Liver (tissue), 9 donors: ENCODE results near the gene RGS9BP. TPM values are rescaled to one million over a fixed set of nuclear protein-coding genes. Genes with fewer than 3 reads are reported as not detected.
A peak's percentile ranks its signal among the peaks of the same experiment; 100 is the strongest.

Experiments used
- DNase-seq: peaks from one replicate; pipeline ENCODE4 v3.0.0-alpha.2; 2017; ENCODE audit warnings: low spot score
- H3K27ac ChIP-seq, 2 donors: one replicate each; pipeline ENCODE4 v1.7.0; 2013; ENCODE audit warnings: inconsistent platforms in 2 of 2, low read length in 2 of 2, control low read depth in 1 of 2, low read depth in 1 of 2, mild to moderate bottlenecking in 1 of 2
- H3K27me3 ChIP-seq, 4 donors: one replicate each; pipeline versions ENCODE4 v1.6.1 to v1.7.0; 2013; ENCODE audit warnings: low read length in 3 of 4, inconsistent platforms in 1 of 4, mild to moderate bottlenecking in 1 of 4, moderate library complexity in 1 of 4; ENCODE audit not compliant: control insufficient read depth in 4 of 4, insufficient read depth in 4 of 4
- H3K36me3 ChIP-seq, 4 donors: one replicate each; pipeline versions ENCODE4 v1.6.1 to v1.7.0; 2013; ENCODE audit warnings: low read length in 3 of 4, mild to moderate bottlenecking in 3 of 4, low read depth in 1 of 4, moderate library complexity in 1 of 4; ENCODE audit not compliant: control insufficient read depth in 4 of 4, insufficient read depth in 3 of 4
- H3K4me1 ChIP-seq, 4 donors: one replicate each; pipeline versions ENCODE4 v1.6.1 to v1.7.0; 2013; ENCODE audit warnings: low read length in 3 of 4, mild to moderate bottlenecking in 3 of 4, moderate library complexity in 1 of 4; ENCODE audit not compliant: control insufficient read depth in 4 of 4, insufficient read depth in 4 of 4
- H3K4me3 ChIP-seq, 3 donors: one replicate each; pipeline versions ENCODE4 v1.6.1 to v1.7.0; 2013; ENCODE audit warnings: low read length in 3 of 3, control low read depth in 1 of 3, low read depth in 1 of 3, mild to moderate bottlenecking in 1 of 3
- H3K9ac ChIP-seq, 2 donors: one replicate each; pipeline ENCODE4 v1.7.0; 2013; ENCODE audit warnings: low read length in 2 of 2, mild to moderate bottlenecking in 2 of 2, moderate library complexity in 2 of 2, control low read depth in 1 of 2, low read depth in 1 of 2
- H3K9me3 ChIP-seq, 4 donors: one replicate each; pipeline versions ENCODE4 v1.6.1 to v1.7.0; 2013; ENCODE audit warnings: low read length in 3 of 4; ENCODE audit not compliant: control insufficient read depth in 4 of 4
- EGR1 ChIP-seq, 2 donors: IDR thresholded peaks; 2 replicates each; pipeline ENCODE4 v1.6.1; 2016 to 2018; ENCODE audit warnings: antibody characterized with exemption in 2 of 2, low read depth in 2 of 2
- FOXA1 ChIP-seq: IDR thresholded peaks from 2 replicates; pipeline ENCODE4 v1.6.1; 2016; ENCODE audit warnings: antibody characterized with exemption
- FOXA2 ChIP-seq: IDR thresholded peaks from 2 replicates; pipeline ENCODE4 v1.6.1; 2016; ENCODE audit warnings: antibody characterized with exemption
- GABPA ChIP-seq, 2 donors: IDR thresholded peaks in 1 of 2; conservative IDR thresholded peaks in 1 of 2; 2 replicates each; pipeline ENCODE4 v1.6.1; 2016; ENCODE audit warnings: antibody characterized with exemption in 2 of 2, mild to moderate bottlenecking in 1 of 2, moderate library complexity in 1 of 2
- HNF4A ChIP-seq, 2 donors: conservative IDR thresholded peaks; 2 replicates each; pipeline ENCODE4 v1.6.1; 2016; ENCODE audit warnings: antibody characterized with exemption in 2 of 2, mild to moderate bottlenecking in 2 of 2
- HNF4G ChIP-seq: IDR thresholded peaks from 2 replicates; pipeline ENCODE4 v1.6.1; 2016; ENCODE audit warnings: antibody characterized with exemption
- JUND ChIP-seq, 2 donors: IDR thresholded peaks; 2 replicates each; pipeline ENCODE4 v1.6.1; 2016; ENCODE audit warnings: antibody characterized with exemption in 2 of 2
- NR2F2 ChIP-seq: IDR thresholded peaks from 2 replicates; pipeline ENCODE4 v1.6.1; 2016; ENCODE audit warnings: antibody characterized with exemption
- RAD21 ChIP-seq, 2 donors: IDR thresholded peaks; 2 replicates each; pipeline ENCODE4 v1.6.1; 2016; ENCODE audit warnings: antibody characterized with exemption in 2 of 2, mild to moderate bottlenecking in 2 of 2
- RXRA ChIP-seq, 2 donors: IDR thresholded peaks; 2 replicates each; pipeline ENCODE4 v1.6.1; 2017 to 2018; ENCODE audit warnings: antibody characterized with exemption in 2 of 2, mild to moderate bottlenecking in 1 of 2
- SP1 ChIP-seq: IDR thresholded peaks from 2 replicates; pipeline ENCODE4 v1.6.1; 2018; ENCODE audit warnings: antibody characterized with exemption, mild to moderate bottlenecking
- TAF1 ChIP-seq: conservative IDR thresholded peaks from 2 replicates; pipeline ENCODE4 v1.6.1; 2016; ENCODE audit warnings: antibody characterized with exemption, mild to moderate bottlenecking
- YY1 ChIP-seq: IDR thresholded peaks from 2 replicates; pipeline ENCODE4 v1.6.1; 2016; ENCODE audit warnings: antibody characterized with exemption, mild to moderate bottlenecking
- WGBS: extraction: QIAGEN DNeasy Blood & Tissue Kit; methylation state at CpG from one replicate; pipeline ENCODE4 v1.1.7; 2013; 5-methylcytosine and 5-hydroxymethylcytosine counted together
- polyA plus RNA-seq, 2 donors: library from polyadenylated mRNA; stranded (reverse) in 1 of 2; unstranded in 1 of 2; fragments of 200-250 nt in 1 of 2; fragments of >200 nt in 1 of 2; fragmentation: Nextera tagmentation in 1 of 2; extraction: Ambion mirVana in 1 of 2; gene quantifications; one replicate each; pipeline versions ENCODE4 v1.2.1 to v1.2.3, GENCODE V29; 2013 to 2015
- total RNA-seq, 2 donors: library from RNA; depleted of rRNA; stranded (reverse); fragments of >200 nt; gene quantifications; one replicate each; pipeline ENCODE4 v1.2.3, GENCODE V29; 2014
- TF ChIP-seq, protein P1 (sequence below): IDR thresholded peaks from 2 replicates; pipeline ENCODE4 v1.6.1; 2016; ENCODE audit warnings: antibody characterized with exemption
- TF ChIP-seq, protein P2 (sequence below): IDR thresholded peaks from 2 replicates; pipeline ENCODE4 v1.6.1; 2016; ENCODE audit warnings: antibody characterized with exemption
- TF ChIP-seq, protein P3 (sequence below): fragments of 150-350 bp; IDR thresholded peaks from 2 replicates; pipeline ENCODE4 v1.5.1; 2017; ENCODE audit warnings: improper control_type of control experiment, low read depth, low read length; ENCODE audit not compliant: missing input control
- TF ChIP-seq, protein P4 (sequence below): IDR thresholded peaks from 2 replicates; pipeline ENCODE4 v1.6.1; 2016; ENCODE audit warnings: antibody characterized with exemption
- TF ChIP-seq, protein P5 (sequence below): IDR thresholded peaks from 2 replicates; pipeline ENCODE4 v1.6.1; 2016; ENCODE audit warnings: antibody characterized with exemption, mild to moderate bottlenecking
- donor health status: healthy.
- donor health status: healthy.
- donor health status: healthy.
- donor health status: healthy.
- donor health status: healthy.

The RGS9BP gene
- total and polyA plus RNA-seq, 4 donors = under 0.01 to 0.05 (median 0.01) TPM; not detected in 1

DNA sequence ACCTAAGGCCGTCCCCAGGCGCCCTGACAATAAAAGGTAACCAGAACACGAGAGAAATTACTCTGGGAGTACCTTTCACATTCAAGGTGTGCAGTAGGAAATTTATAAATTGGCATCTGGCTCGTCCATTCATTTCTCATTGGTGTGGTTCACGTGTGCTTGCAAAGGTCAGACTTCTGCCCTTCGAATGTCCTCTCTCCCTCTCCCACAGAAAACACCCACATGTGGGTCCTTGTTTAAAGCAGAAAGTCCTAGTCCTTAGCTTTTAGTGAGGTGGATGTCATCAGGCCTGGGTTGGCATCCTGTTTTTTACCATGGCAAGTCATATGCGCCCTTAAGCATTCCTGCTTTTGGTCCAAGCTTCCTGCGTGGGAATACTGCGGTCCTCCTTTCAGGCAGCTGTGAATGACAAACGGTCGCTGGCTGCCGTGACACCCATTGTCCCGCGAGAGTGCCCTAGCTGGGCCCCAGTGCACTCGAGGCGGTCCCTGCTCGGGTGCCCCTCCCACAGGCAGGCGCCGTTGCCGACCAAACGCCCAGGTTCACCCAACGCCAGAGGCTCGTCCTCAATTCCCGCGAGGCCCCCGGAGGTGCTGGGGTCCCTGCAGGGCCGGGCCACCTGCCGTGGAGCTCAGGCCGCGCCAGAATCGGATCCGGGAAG lies 15.8 kb downstream of the RGS9BP start, which contains the start of gene NUDT19 (continued):
- TF ChIP-seq, protein P1, sequence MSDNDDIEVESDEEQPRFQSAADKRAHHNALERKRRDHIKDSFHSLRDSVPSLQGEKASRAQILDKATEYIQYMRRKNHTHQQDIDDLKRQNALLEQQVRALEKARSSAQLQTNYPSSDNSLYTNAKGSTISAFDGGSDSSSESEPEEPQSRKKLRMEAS = peak; percentile 36
- peak in 1 of 2 donors; percentile 22 for TF ChIP-seq RXRA (IDR thresholded peaks at IDR 0.05)

DNA sequence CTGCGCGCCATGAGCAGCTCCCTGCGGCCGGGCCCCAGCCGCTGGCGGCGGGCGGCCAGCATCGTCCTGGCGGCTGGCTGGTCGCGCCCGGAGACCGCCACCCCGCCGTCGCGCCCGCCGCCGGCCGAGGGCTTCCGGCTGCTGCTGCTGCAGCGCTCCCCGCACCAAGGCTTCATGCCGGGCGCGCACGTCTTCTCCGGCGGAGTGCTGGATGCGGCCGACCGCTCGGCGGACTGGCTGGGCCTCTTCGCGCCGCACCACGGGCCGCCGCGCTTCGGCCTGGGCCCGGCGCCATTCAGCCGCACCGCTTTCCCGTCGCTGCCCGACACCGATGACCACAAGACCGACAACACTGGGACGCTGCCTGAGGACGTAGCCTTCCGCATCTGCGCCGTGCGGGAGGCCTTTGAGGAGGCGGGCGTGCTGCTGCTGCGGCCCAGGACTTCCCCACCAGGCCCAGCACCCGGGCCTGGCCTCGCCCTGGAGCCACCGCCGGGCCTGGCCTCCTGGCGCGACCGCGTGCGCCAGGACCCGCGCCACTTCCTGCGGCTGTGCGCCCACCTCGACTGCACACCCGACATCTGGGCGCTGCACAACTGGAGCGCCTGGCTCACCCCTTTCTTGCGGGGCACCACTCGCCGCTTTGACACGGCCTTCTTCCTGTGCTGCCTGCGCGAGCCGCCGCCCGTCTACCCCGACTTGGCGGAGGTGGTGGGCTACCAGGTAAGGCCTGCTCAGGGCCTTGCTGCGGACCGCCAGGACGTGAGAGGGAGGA lies 16.5 kb downstream of the RGS9BP start:
- no peak overlapping the region for H3K9ac ChIP-seq
- no peaks in the 10 kb centered on the region for H3K27me3 ChIP-seq
- DNase-seq = peak; percentile 61
- H3K27ac ChIP-seq = peak overlapping the region; percentile 69
- H3K4me3 ChIP-seq = peak overlapping the region; percentile 38 to 84 (median 51)
- no peaks in the 10 kb centered on the region for H3K36me3 ChIP-seq
- WGBS = 10% methylated on average over 93 of the region's 93 CpGs
- no peak for TF ChIP-seq SP1
- peak; percentile 2 for TF ChIP-seq YY1
- peaks cover 11 to 39% (median 24%) of the 10 kb centered on the region in 4 donors for H3K4me1 ChIP-seq
- H3K9me3 ChIP-seq = no peaks in the 10 kb centered on the region

DNA sequence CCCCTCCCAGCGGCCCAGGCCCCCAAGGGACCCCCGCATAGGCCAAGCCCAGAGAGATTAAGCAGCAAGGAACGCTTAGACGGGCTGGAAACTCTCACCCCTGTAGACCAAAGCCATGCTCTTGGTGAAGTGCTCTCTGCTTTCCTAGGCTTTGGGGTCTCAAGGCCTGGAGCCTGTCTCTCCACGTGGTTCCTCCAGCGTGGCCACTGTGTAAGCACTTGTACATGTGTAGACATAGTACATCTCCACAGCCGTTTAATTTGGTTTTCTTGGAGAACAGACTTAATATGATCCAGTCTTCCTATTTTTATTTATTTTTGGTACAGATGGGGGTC lies 17.0 kb downstream of the RGS9BP start:
- H3K4me3 ChIP-seq = peak overlapping the region; percentile 38 to 84 (median 51)
- H3K9me3 ChIP-seq = no peaks in the 10 kb centered on the region
- no peaks in the 10 kb centered on the region for H3K36me3 ChIP-seq
- peak overlapping the region in 1 of 2 donors; percentile 16 for H3K9ac ChIP-seq
- WGBS = 61% methylated on average over 7 of the region's 7 CpGs
- peak overlapping the region; percentile 5 to 69 for H3K27ac ChIP-seq
- no peaks in the 10 kb centered on the region for H3K27me3 ChIP-seq
- DNase-seq = no peak
- TF ChIP-seq NR2F2 = no peak
- TF ChIP-seq FOXA2 = no peak
- no peak for TF ChIP-seq EGR1 (IDR thresholded peaks at IDR 0.05; ENCODE audit: low read depth in 2 of 2)
- TF ChIP-seq HNF4G = no peak
- TF ChIP-seq, protein P2, sequence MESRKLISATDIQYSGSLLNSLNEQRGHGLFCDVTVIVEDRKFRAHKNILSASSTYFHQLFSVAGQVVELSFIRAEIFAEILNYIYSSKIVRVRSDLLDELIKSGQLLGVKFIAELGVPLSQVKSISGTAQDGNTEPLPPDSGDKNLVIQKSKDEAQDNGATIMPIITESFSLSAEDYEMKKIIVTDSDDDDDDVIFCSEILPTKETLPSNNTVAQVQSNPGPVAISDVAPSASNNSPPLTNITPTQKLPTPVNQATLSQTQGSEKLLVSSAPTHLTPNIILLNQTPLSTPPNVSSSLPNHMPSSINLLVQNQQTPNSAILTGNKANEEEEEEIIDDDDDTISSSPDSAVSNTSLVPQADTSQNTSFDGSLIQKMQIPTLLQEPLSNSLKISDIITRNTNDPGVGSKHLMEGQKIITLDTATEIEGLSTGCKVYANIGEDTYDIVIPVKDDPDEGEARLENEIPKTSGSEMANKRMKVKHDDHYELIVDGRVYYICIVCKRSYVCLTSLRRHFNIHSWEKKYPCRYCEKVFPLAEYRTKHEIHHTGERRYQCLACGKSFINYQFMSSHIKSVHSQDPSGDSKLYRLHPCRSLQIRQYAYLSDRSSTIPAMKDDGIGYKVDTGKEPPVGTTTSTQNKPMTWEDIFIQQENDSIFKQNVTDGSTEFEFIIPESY = no peak
- no peak for TF ChIP-seq SP1
- TF ChIP-seq JUND (IDR thresholded peaks at IDR 0.05) = no peak
- TF ChIP-seq, protein P1 = no peak
- no peak for TF ChIP-seq YY1
- TF ChIP-seq RAD21 (IDR thresholded peaks at IDR 0.05) = no peak
- no peak for TF ChIP-seq TAF1
- TF ChIP-seq GABPA (IDR thresholded peaks at IDR 0.05 in 1 of 2, conservative IDR thresholded peaks at IDR 0.05 in 1 of 2) = no peak
- TF ChIP-seq RXRA (IDR thresholded peaks at IDR 0.05) = no peak
- TF ChIP-seq, protein P3, sequence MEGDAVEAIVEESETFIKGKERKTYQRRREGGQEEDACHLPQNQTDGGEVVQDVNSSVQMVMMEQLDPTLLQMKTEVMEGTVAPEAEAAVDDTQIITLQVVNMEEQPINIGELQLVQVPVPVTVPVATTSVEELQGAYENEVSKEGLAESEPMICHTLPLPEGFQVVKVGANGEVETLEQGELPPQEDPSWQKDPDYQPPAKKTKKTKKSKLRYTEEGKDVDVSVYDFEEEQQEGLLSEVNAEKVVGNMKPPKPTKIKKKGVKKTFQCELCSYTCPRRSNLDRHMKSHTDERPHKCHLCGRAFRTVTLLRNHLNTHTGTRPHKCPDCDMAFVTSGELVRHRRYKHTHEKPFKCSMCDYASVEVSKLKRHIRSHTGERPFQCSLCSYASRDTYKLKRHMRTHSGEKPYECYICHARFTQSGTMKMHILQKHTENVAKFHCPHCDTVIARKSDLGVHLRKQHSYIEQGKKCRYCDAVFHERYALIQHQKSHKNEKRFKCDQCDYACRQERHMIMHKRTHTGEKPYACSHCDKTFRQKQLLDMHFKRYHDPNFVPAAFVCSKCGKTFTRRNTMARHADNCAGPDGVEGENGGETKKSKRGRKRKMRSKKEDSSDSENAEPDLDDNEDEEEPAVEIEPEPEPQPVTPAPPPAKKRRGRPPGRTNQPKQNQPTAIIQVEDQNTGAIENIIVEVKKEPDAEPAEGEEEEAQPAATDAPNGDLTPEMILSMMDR = no peak
- TF ChIP-seq, protein P4, sequence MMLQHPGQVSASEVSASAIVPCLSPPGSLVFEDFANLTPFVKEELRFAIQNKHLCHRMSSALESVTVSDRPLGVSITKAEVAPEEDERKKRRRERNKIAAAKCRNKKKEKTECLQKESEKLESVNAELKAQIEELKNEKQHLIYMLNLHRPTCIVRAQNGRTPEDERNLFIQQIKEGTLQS = no peak
- TF ChIP-seq FOXA1 = no peak
- no peak for TF ChIP-seq HNF4A (conservative IDR thresholded peaks at IDR 0.05)
- TF ChIP-seq, protein P5, sequence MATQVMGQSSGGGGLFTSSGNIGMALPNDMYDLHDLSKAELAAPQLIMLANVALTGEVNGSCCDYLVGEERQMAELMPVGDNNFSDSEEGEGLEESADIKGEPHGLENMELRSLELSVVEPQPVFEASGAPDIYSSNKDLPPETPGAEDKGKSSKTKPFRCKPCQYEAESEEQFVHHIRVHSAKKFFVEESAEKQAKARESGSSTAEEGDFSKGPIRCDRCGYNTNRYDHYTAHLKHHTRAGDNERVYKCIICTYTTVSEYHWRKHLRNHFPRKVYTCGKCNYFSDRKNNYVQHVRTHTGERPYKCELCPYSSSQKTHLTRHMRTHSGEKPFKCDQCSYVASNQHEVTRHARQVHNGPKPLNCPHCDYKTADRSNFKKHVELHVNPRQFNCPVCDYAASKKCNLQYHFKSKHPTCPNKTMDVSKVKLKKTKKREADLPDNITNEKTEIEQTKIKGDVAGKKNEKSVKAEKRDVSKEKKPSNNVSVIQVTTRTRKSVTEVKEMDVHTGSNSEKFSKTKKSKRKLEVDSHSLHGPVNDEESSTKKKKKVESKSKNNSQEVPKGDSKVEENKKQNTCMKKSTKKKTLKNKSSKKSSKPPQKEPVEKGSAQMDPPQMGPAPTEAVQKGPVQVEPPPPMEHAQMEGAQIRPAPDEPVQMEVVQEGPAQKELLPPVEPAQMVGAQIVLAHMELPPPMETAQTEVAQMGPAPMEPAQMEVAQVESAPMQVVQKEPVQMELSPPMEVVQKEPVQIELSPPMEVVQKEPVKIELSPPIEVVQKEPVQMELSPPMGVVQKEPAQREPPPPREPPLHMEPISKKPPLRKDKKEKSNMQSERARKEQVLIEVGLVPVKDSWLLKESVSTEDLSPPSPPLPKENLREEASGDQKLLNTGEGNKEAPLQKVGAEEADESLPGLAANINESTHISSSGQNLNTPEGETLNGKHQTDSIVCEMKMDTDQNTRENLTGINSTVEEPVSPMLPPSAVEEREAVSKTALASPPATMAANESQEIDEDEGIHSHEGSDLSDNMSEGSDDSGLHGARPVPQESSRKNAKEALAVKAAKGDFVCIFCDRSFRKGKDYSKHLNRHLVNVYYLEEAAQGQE = no peak
- peaks cover 11 to 42% (median 24%) of the 10 kb centered on the region in 4 donors for H3K4me1 ChIP-seq
